GM18870 (cell line): Measurements from ENCODE around the gene DCXR.

Experiments used
- ATAC-seq: cut with Tn5 transposase; IDR thresholded peaks from one replicate; pipeline ENCODE4 v1.9.1; 2021; ENCODE audit warnings: moderate library complexity; ENCODE audit not compliant: unreplicated experiment

The DCXR gene

GRCh38 chr17:82073446-82073845 is 35.9 kb upstream of the DCXR start:
- no peak for ATAC-seq

- ATAC-seq, result no peak
These were observed 35.3 kb upstream of the DCXR start for GRCh38 chr17:82072827-82073226.

- ATAC-seq, result no peak
These were observed 33.1 kb upstream of the DCXR start for GRCh38 chr17:82070611-82071010.

DNA sequence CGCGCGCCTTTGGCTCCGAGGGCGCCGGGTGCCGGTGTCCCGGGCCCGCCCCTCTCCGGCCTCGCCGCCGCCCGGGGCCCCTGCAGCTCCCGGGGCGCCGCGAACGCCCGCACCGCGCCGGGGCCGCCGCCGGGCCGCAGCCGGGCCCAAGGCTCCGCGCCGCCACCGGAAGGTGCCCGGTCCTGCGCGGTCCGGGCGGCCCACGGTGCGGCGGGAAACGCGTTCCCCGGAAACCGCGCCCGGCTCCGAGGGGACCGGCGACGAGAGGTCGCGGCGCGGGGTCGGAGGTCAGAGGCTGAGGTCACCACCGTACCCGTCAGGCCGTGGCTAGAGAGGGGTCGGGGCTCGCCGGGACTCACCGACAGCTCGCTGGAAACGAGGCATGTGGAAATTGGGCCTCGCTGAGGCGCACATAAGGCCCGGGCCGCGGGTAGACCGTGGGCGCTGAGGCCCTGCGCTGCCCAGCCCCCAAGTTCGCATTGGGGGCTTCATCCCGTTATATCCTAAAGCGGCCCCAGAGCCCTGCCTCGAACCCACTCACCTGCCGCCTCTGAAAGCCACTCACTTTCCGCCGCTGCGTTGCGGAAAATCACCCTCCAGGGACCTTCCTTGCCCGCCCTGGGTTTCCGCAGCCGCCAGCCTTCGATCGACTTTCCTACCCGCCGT is 28.3 kb upstream of the DCXR start, which contains the start of gene DUS1L:
TSS of gene DUS1L (minus strand) at position 167 of the 666 bp plus-strand sequence. CDS start 745 bp downstream, outside the sequence.
- ATAC-seq, result no peak

- no peak for ATAC-seq
These were observed 27.7 kb upstream of the DCXR start for GRCh38 chr17:82065193-82065637.

- ATAC-seq, result no peak
These were observed 27.1 kb upstream of the DCXR start for GRCh38 chr17:82064433-82065192.

DNA sequence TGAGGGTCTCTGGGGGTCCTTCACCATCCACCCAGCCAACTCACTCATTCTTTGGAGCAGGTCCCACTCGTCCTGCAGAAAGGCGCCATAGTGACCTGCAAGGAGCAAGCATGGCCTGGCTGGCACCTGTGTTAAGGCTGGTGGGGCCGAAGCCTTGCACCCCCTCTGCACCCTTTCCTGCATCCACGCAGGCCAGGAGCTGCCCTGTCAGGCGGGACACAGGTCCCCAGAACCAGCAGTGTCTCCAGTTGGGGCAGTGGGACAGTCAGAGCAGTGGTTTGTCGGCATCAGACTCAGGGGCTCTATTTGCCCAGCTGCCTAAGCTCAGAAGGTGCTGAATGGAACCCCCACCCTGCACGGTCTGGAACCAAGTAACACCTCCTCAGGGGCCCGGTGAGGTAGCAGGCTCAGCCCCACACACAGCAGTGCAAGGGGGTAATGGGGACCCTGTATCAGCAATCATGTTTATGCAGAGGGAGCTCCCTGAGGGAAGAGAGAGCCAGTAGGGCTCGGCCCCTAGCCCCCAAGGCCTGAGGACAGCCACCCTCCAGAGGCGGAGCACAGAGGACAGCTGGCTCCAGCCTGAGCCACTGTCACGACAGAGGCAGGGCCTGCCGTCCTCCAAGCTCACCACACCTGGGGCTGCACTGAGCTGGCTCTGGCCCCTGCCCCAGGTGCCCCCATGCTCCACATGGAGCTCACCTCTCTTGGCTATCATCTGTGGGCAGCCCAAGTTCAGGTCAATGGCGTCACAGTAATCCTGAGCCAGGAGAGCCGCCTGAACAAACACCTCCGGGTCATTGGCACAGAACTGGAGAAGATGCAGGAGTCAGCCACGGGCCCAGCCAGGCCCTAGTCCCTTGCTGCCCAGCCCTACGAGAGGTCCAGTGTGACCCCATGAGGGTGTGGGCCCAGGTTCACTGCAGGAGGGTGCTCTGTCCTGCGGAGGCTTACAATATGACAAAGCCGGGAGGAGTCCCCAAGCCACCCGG is 26.2 kb upstream of the DCXR start:
- ATAC-seq, result no peak

GRCh38 chr17:82062984-82063368 is 25.5 kb upstream of the DCXR start:
- ATAC-seq, result no peak

DNA sequence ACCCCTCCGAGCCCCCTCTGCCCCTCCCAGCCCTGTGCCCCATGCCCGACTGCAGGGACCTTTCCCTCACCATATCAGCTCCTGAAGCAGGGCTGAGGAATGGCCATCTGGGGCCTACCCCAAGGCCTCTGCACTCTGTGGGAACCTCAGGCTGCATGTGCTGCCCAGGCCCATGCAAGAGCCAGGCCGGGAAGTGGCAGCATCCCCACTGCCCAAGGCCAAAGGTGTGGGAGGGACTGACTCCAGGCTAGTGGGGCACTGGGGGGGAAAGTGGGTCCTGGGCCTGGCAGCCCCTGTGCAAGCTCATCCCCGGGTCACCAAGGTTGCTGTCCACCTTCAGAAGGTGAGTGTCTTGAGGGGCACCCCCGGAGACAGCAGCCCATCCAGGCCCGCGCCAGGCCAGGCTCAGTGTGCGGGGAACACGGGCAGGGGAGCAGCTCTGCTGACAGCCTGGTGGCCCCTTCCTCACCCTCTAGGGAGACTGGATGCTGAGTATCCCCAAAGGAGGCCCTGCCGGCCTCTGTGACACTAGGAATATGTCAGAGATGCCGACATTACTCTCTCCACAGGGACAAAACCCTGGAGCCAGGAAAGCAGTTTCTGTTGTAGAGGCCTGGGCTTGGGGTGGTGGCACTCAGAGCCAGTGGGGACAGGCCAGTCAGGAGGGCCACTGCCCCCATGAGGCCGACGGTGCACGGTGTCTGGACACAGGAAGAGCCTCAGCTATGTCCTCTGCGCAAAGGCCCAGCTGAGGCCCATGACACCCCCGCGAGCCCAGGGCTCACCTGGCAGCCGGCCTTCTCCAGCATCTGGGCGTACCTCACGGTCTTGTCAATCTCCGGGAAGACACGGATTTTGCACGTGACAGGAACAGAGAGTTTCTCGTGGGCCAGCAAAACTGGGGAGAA is 24.8 kb upstream of the DCXR start:
- ATAC-seq, result no peak

DNA sequence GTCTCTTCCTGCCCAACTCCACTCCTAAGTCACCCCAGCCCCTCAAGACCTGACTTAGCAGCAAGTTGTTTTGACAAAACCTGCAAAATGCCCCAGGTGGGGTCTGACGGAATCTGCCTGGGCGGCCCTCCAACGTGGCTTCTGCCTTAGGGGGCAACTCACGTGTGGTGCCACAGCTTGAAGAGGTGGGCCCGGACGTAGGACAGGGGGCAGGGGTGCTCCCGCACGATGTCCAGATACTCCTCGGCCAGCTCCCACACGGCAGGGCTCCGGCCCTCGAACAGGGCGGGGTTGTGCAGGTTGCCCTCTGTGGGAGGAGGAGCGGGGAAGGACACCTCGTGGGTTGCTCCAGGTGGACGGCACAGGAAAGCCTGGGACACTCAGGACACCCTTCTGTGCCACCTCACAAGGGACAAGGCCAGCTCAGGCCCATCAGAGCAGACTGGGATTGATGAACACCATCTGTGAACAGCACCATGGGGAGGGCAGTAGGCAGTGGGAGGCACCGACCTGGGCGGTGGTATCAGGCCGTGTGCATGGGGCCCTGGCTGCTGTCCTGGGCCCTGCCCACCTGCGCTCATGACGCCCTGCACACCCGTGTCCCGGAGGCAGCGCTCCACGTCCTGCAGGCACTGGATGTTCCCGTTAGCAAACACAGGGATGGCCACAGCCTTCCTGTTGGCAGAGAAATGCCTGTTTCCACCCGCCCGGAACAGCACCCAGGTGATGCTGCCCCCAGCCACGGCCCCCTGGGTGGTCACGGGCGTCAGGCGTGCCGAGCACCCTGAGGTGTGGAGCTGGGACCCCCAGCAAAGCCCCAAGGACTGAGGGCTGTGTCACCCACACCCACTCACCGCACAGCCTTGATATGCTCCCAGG is 23.8 kb upstream of the DCXR start:
- ATAC-seq, result no peak

- no peak for ATAC-seq
These were observed 23.1 kb upstream of the DCXR start for GRCh38 chr17:82060614-82061013.

DNA sequence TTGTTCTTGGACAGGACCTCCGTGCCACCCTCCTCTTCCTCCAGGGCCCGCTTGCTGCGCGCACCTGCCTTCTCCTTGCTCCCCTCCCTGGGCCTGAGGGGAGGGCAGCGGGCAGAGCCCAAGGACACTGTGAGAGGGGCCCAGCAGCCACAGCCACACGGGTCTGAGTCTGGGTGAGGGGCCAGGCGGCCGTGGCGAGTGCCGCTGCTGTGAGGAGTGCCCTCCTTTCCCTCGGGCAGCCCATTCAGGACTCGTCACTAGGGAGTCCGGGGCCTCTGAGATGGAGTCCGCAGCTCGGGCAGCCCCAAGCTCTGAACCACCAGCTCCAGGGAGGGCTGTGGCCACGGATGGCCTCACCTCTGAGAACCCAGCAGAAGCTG is 22.5 kb upstream of the DCXR start:
- no peak for ATAC-seq

GRCh38 chr17:82059272-82060000 is 21.9 kb upstream of the DCXR start:
- ATAC-seq, result no peak

DNA sequence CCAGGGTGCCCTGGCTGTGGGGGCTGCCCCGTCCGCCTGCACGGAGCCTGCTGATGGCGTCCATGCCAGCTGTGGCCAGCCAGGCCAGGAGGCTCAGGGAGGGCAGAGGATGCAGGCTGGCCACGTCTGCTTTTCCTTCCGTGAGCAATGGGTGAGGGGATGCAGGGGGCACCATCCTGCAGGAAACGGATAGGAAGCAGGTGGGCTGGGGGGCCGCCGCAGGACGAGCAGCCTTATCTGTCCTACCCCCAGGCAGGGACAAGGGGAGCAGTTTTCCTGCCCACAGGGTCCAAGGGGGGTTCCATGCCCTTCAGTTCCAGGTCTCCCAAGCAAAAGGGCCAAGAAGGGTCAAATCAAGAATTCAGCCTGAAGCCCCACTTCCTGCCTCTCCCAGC is 21.4 kb upstream of the DCXR start:
- ATAC-seq, result no peak

- no peak for ATAC-seq
These were observed 20.8 kb upstream of the DCXR start for GRCh38 chr17:82058230-82058854.

DNA sequence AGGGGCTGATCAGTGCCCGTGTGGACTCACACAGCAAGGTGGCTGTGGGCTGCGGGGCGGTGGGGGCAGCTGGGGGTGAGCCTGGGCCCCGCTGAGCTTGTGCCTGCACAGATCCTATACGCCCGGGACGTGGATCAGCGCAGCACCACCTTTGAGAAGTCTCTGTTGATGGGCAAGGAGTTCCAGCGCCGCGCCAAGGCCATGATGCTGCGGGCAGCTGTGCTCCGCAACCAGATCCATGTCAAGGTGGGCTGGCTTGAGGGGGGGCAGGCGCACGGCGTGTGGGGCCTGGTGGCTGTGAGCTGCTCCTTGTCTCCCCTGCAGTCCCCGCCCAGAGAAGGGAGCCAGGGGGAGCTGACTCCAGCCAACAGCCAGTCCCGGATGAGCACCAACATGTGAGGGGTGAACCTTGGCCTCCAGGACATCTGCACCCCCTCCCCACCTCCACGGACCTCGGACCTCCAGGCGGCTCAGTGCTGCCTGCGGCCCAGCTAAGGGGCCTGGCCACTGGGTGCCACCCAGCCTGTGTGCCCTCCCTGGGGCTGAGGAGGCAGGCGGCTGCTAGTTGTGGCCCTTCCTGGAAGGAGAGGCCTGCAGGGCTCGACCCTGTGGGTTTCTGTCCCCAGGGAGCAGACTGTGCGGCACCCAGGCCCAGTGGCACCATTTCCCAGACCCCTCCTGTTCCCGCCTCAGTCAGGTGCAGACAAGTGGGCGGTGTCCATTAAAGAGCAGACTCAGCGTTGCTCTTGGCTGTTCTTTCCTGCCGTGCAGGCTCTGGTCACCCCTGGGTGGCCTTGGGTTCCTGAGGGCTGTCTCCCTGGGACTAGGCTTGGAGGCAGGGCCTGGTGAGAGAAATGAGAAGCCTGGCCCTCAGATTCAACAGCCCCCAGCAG is 19.5 kb upstream of the DCXR start:
- ATAC-seq, result no peak
